ENCODE data around the gene SRC. TPM values are rescaled to one million over a fixed set of nuclear protein-coding genes. Genes with fewer than 3 reads are reported as not detected.

The SRC gene
- total RNA-seq, 4 donors from 2014 or later, result 27.5 to 52.2 (median 42.3) TPM

DNA sequence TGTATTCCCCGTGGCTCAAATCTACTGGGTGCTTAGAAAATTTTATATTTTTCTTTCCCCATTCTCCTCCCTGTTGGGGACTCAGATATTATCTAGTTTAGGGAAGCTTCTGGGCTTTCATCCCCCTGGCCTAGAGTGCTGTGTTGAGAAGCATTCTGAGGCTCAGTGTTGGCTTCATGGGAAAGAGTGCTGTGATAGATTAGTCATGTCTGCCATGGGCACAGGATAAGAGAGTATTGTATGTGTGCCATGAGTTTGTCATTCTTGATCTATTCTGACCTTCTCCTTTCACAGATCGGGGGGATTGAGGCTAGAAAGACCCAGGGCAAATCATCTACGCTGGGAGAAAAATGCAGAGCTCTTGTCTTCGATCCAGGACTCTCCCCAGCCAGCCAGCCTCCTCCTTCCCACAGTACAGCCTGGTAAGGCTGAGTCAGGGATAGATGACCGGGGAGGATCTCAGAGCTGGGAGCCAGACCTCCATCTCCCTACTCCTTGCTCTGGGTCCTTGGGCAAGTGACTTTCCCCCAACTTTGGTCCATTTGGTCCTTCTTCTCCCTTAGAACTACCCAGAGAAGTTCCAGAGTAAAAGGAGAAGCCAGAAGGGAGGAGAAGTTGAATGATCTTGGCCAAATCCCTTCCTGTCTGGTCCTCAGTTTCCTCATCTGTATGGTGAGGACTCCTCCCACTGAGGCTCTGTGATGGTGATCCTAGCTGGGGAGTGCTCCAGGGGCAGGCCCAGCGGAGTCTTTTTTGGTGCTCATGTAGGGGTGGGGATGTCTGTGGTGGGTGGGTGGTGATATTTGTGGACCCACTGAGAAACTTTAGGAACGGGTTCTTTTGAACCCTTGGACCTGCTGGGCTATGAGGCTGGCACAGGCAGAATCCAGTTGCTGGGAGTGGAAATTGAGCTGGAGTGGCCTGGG is 5.0 kb downstream of the SRC start:
- DNase-seq (ENCODE audit: extremely low spot score), result no peak
- Histone ChIP-seq H3K27me3 (peaks cover 0 to 6% (median 0%) of the 10 kb centered on the region in 4 donors), H3K27ac (replicated peaks in 1 of 4) (no peak overlapping the region), H3K4me3 (no peak overlapping the region), H3K4me1 (peaks cover 4 to 86% (median 53%) of the 10 kb centered on the region in 4 donors), H3K9me3 (no peaks in the 10 kb centered on the region), H3K36me3 (peaks cover 0 to 33% (median 17%) of the 10 kb centered on the region in 4 donors)
- WGBS, result 87% methylated on average over 6 of the region's 7 CpGs
- intact Hi-C loops (cut with DNase I), result no loop called here
- TF ChIP-seq POLR2AphosphoS5 (IDR thresholded peaks at IDR 0.05) (no peak), EP300 (IDR thresholded peaks at IDR 0.05) (no peak), POLR2A (IDR thresholded peaks at IDR 0.05; ENCODE audit: low read depth) (no peak)
- TF ChIP-seq, protein P1, sequence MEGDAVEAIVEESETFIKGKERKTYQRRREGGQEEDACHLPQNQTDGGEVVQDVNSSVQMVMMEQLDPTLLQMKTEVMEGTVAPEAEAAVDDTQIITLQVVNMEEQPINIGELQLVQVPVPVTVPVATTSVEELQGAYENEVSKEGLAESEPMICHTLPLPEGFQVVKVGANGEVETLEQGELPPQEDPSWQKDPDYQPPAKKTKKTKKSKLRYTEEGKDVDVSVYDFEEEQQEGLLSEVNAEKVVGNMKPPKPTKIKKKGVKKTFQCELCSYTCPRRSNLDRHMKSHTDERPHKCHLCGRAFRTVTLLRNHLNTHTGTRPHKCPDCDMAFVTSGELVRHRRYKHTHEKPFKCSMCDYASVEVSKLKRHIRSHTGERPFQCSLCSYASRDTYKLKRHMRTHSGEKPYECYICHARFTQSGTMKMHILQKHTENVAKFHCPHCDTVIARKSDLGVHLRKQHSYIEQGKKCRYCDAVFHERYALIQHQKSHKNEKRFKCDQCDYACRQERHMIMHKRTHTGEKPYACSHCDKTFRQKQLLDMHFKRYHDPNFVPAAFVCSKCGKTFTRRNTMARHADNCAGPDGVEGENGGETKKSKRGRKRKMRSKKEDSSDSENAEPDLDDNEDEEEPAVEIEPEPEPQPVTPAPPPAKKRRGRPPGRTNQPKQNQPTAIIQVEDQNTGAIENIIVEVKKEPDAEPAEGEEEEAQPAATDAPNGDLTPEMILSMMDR (IDR thresholded peaks at IDR 0.05), result no peak

DNA sequence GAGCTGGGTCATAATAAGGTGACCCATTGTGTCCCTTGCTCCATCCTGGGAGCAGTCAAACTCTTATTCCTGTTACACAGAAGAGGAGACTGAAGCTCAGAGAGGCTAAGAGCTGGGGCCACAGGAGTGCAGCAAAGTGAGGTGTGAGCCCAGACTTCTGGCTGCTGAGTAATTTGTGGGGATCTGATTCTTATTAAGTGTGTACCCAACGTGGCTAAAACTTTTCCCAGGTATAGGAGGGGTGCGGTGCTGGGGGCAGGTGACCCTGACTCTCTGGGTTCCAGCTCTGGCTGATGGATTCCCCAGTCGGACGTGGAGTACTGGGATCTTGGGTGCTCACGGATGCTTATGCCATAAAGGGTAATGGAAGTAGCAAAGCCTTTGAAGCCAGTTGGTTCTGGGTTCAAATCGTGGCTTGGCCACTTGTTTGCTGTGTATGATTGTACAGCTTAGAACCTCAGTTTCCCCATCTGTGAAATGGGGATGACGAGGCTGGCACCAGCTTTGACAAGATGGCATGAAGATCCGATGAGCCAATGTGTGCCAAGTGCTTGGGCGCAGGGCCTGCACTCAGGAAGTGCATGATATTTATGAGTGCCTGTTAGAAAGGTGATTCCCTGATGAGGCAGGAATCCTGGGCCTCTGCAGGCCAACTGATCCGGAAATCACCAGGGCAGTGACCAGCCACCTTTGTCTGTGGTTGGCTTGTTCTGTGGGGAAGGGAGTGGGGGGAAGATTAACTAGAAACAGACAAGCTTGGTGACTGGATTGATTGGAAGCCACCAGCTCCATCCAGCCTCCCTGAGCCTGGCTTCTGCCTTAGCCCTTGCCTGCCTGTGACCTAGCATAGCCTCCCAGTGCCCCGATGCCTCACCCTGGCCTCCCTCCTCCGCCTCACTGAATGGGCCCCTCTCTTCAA is 6.0 kb downstream of the SRC start:
- Histone ChIP-seq H3K9me3 (no peaks in the 10 kb centered on the region), H3K4me1 (peaks cover 4 to 88% (median 57%) of the 10 kb centered on the region in 4 donors), H3K36me3 (peaks cover 0 to 33% (median 17%) of the 10 kb centered on the region in 4 donors), H3K27ac (replicated peaks in 1 of 4) (no peak overlapping the region), H3K4me3 (no peak overlapping the region), H3K27me3 (no peaks in the 10 kb centered on the region)
- TF ChIP-seq POLR2A (IDR thresholded peaks at IDR 0.05; ENCODE audit: low read depth) (no peak), POLR2AphosphoS5 (IDR thresholded peaks at IDR 0.05) (no peak), EP300 (IDR thresholded peaks at IDR 0.05) (no peak)
- TF ChIP-seq, protein P1 (IDR thresholded peaks at IDR 0.05), result no peak
- DNase-seq (ENCODE audit: extremely low spot score), result no peak
- intact Hi-C loops (cut with DNase I), result no loop called here
- WGBS, result 77% methylated on average over 11 of the region's 12 CpGs

DNA sequence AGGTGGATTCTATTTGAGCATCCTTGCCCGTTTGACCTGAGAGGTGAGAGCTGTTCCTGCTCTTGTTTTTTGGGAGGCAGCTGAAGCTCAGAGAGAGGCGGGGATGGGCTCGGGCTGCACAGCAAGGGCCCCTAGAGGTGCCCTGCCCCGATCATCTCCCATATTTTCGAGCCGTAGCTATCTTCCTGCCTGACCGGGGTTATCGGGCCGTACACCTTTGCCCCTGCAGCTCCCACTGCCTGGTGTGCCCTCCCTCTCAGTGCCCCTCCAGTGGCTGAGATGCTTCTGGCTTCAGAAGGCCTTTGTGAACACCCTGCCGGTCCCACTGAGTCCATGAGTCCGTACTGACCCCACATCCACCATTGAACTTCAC is 6.7 kb downstream of the SRC start:
- Histone ChIP-seq H3K4me3 (no peak overlapping the region), H3K36me3 (peaks cover 0 to 33% (median 17%) of the 10 kb centered on the region in 4 donors), H3K9me3 (no peaks in the 10 kb centered on the region), H3K27me3 (no peaks in the 10 kb centered on the region), H3K27ac (replicated peaks in 1 of 4) (no peak overlapping the region), H3K4me1 (peaks cover 8 to 88% (median 57%) of the 10 kb centered on the region in 4 donors)
- 93% methylated on average over 11 of the region's 11 CpGs for WGBS
- TF ChIP-seq POLR2AphosphoS5 (IDR thresholded peaks at IDR 0.05), result no peak
- TF ChIP-seq, protein P1 (IDR thresholded peaks at IDR 0.05), result no peak
- TF ChIP-seq POLR2A (IDR thresholded peaks at IDR 0.05; ENCODE audit: low read depth), result no peak
- no peak for TF ChIP-seq EP300 (IDR thresholded peaks at IDR 0.05)
- intact Hi-C loops (cut with DNase I), result no loop called here
- DNase-seq (ENCODE audit: extremely low spot score), result no peak

DNA sequence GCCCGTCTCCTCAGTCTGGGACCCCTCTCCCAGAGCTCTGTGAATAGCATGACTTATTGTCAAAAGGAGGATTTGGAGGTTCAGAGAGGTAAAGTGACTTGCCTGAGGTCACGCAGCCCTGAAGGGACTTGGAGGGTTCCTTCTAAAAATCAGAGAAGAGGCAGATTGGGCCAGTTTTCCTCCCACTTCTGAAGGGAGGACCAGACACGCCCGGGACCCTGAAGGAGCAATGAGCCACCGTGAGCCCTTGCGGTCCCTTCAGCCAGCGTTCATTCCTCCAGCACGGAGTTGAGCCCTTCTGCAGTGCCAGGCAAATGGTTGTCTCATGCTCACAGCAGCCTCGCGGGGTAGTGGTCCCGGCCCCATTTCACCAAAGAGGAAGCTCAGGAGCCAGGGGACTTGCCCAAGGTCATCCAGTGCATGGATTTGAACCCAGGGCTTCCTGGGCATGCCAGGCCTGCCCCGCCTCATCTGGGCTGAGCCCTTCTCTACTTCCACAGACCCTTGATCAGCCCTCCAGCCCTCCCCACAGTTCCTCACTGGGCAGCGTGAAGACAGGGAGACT is 7.4 kb downstream of the SRC start:
- H3K27ac ChIP-seq (replicated peaks in 1 of 4), result no peak overlapping the region
- no peak for DNase-seq (ENCODE audit: extremely low spot score)
- TF ChIP-seq POLR2A (IDR thresholded peaks at IDR 0.05; ENCODE audit: low read depth) (no peak), POLR2AphosphoS5 (IDR thresholded peaks at IDR 0.05) (no peak), EP300 (IDR thresholded peaks at IDR 0.05) (no peak)
- TF ChIP-seq, protein P1 (IDR thresholded peaks at IDR 0.05), result no peak
- intact Hi-C loops (cut with DNase I), result no loop called here
- peaks cover 0 to 33% (median 17%) of the 10 kb centered on the region in 4 donors for H3K36me3 ChIP-seq
- 99% methylated on average over 10 of the region's 13 CpGs for WGBS
- no peaks in the 10 kb centered on the region for H3K27me3 ChIP-seq
- no peak overlapping the region for H3K4me3 ChIP-seq
- H3K4me1 ChIP-seq, result peaks cover 11 to 88% (median 57%) of the 10 kb centered on the region in 4 donors
- H3K9me3 ChIP-seq, result no peaks in the 10 kb centered on the region

Data from esophagus muscularis mucosa (tissue), 4 donors.